H9 (cell line): ENCODE measurements around the gene SDHAF2. TPM values are rescaled to one million over a fixed set of nuclear protein-coding genes. Genes with fewer than 3 reads are reported as not detected.

Experiments
- DNase-seq: peaks from one replicate; pipeline ENCODE4 v3.0.0-alpha.2; 2017
- H2AFZ ChIP-seq: one replicate; pipeline ENCODE4 v1.6.1; 2013; ENCODE audit warnings: mild to moderate bottlenecking, low read length, control low read depth, moderate library complexity
- H2AK5ac ChIP-seq: 2 replicates; pipeline ENCODE4 v1.6.1; 2013; ENCODE audit warnings: low read length, control low read depth, mixed read lengths; ENCODE audit not compliant: insufficient read length
- H2BK120ac ChIP-seq: one replicate; pipeline ENCODE4 v1.6.1; 2013; ENCODE audit warnings: low read depth, mild to moderate bottlenecking, low read length, control low read depth, inconsistent platforms; ENCODE audit not compliant: poor library complexity, severe bottlenecking
- H2BK12ac ChIP-seq: 2 replicates; pipeline ENCODE4 v1.6.1; 2013; ENCODE audit warnings: low read length, control low read depth, mixed read lengths, low read depth; ENCODE audit not compliant: insufficient read length
- H2BK15ac ChIP-seq: 2 replicates; pipeline ENCODE4 v1.6.1; 2013; ENCODE audit warnings: low read depth, low read length, control low read depth
- H2BK20ac ChIP-seq: one replicate; pipeline ENCODE4 v1.6.1; 2013; ENCODE audit warnings: low read depth, mild to moderate bottlenecking, low read length, control low read depth, inconsistent platforms; ENCODE audit not compliant: poor library complexity, severe bottlenecking
- H2BK5ac ChIP-seq: 2 replicates; pipeline ENCODE4 v1.6.1; 2013; ENCODE audit warnings: low read length, control low read depth, mixed read lengths; ENCODE audit not compliant: insufficient read length
- H3K14ac ChIP-seq: 2 replicates; pipeline ENCODE4 v1.6.1; 2013; ENCODE audit warnings: low read length, control low read depth; ENCODE audit not compliant: insufficient read depth
- H3K18ac ChIP-seq: 2 replicates; pipeline ENCODE4 v1.6.1; 2013; ENCODE audit warnings: low read depth, mild to moderate bottlenecking, mixed read lengths, low read length, control low read depth; ENCODE audit not compliant: insufficient read length
- H3K23ac ChIP-seq: 2 replicates; pipeline ENCODE4 v1.6.1; 2013; ENCODE audit warnings: low read length, control low read depth, mixed read lengths, low read depth; ENCODE audit not compliant: insufficient read length
- H3K23me2 ChIP-seq: 2 replicates; pipeline ENCODE4 v1.6.1; 2013; ENCODE audit warnings: low read depth, mild to moderate bottlenecking, mixed read lengths, low read length, control low read depth; ENCODE audit not compliant: insufficient read length, poor library complexity, severe bottlenecking
- H3K27ac ChIP-seq: 2 replicates; pipeline ENCODE4 v1.5.1; 2013; ENCODE audit warnings: low read length, control low read depth, mixed read lengths, low read depth; ENCODE audit not compliant: insufficient read length
- H3K27me3 ChIP-seq: 2 replicates; pipeline ENCODE4 v1.6.1; 2013; ENCODE audit warnings: low read length, control low read depth, inconsistent platforms; ENCODE audit not compliant: insufficient read depth
- H3K4ac ChIP-seq: 2 replicates; pipeline ENCODE4 v1.6.1; 2013; ENCODE audit warnings: low read depth, mild to moderate bottlenecking, control low read depth, inconsistent platforms, low read length, moderate library complexity
- H3K4me1 ChIP-seq: 2 replicates; pipeline ENCODE4 v1.6.1; 2013; ENCODE audit warnings: low read length, control low read depth, inconsistent platforms; ENCODE audit not compliant: insufficient read depth
- H3K4me2 ChIP-seq: 2 replicates; pipeline ENCODE4 v1.6.1; 2013; ENCODE audit warnings: low read length, control low read depth, mixed read lengths; ENCODE audit not compliant: insufficient read length, insufficient read depth
- H3K56ac ChIP-seq: 2 replicates; pipeline ENCODE4 v1.6.1; 2013; ENCODE audit warnings: low read depth, mild to moderate bottlenecking, mixed read lengths, low read length, control low read depth; ENCODE audit not compliant: insufficient read length
- H3K79me1 ChIP-seq: 2 replicates; pipeline ENCODE4 v1.6.1; 2013; ENCODE audit warnings: low read depth, mild to moderate bottlenecking, moderate library complexity, low read length, control low read depth, inconsistent platforms; ENCODE audit not compliant: insufficient read depth, poor library complexity, severe bottlenecking
- H3K79me2 ChIP-seq: 2 replicates; pipeline ENCODE4 v1.6.1; 2013; ENCODE audit warnings: low read length, control low read depth, inconsistent platforms; ENCODE audit not compliant: insufficient read depth
- H3K9ac ChIP-seq: 2 replicates; pipeline ENCODE4 v1.6.1; 2013; ENCODE audit warnings: low read length, control low read depth, mixed read lengths; ENCODE audit not compliant: insufficient read length; ENCODE audit errors: extremely low read depth
- H3K9me3 ChIP-seq: one replicate; pipeline ENCODE4 v1.6.1; 2013; ENCODE audit warnings: low read depth, low read length, inconsistent platforms; ENCODE audit not compliant: control insufficient read depth
- H3T11ph ChIP-seq: one replicate; pipeline ENCODE4 v1.6.1; 2013; ENCODE audit warnings: mild to moderate bottlenecking, low read length, control low read depth, inconsistent platforms
- H4K20me1 ChIP-seq: one replicate; pipeline ENCODE4 v1.6.1; 2013; ENCODE audit not compliant: control insufficient read depth, insufficient read length, insufficient read depth
- H4K5ac ChIP-seq: 2 replicates; pipeline ENCODE4 v1.6.1; 2013; ENCODE audit warnings: low read depth, mild to moderate bottlenecking, mixed read lengths, low read length, control low read depth; ENCODE audit not compliant: insufficient read length
- H4K8ac ChIP-seq: replicated peaks from 2 replicates; pipeline ENCODE4 v1.6.1; 2013; ENCODE audit warnings: low read length, control low read depth, mixed read lengths, low read depth; ENCODE audit not compliant: insufficient read length
- H4K91ac ChIP-seq: 2 replicates; pipeline ENCODE4 v1.6.1; 2013; ENCODE audit warnings: low read depth, mild to moderate bottlenecking, moderate library complexity, mixed read lengths, low read length, control low read depth; ENCODE audit not compliant: insufficient read length
- H3K27ac Mint-ChIP-seq, 3 experiments: 2 replicates in 2 of 3; 3 replicates in 1 of 3; pipeline ENCODE4 v1.8.0; 2020 to 2021; ENCODE audit warnings: mixed read lengths in 3 of 3, mild to moderate bottlenecking in 1 of 3, moderate library complexity in 1 of 3
- H3K27me3 Mint-ChIP-seq: 2 replicates; pipeline ENCODE4 v1.8.0; 2021; ENCODE audit warnings: low read depth, mild to moderate bottlenecking, moderate library complexity, mixed read lengths
- H3K36me3 Mint-ChIP-seq, 3 experiments: 2 replicates in 2 of 3; 3 replicates in 1 of 3; pipeline ENCODE4 v1.8.0; 2020 to 2021; ENCODE audit warnings: low read depth in 3 of 3, mixed read lengths in 3 of 3; ENCODE audit not compliant: insufficient read depth in 1 of 3
- H3K4me1 Mint-ChIP-seq, 2 experiments: 2 replicates each; pipeline ENCODE4 v1.8.0; 2020; ENCODE audit warnings: mixed read lengths in 2 of 2
- H3K4me3 Mint-ChIP-seq, 2 experiments: 2 replicates in 1 of 2; 3 replicates in 1 of 2; pipeline ENCODE4 v1.8.0; 2020 to 2021; ENCODE audit warnings: mild to moderate bottlenecking in 2 of 2, mixed read lengths in 2 of 2, moderate library complexity in 1 of 2
- H3K9me3 Mint-ChIP-seq, 2 experiments: 2 replicates in 1 of 2; 3 replicates in 1 of 2; pipeline ENCODE4 v1.8.0; 2020; ENCODE audit warnings: mild to moderate bottlenecking in 2 of 2, mixed read lengths in 2 of 2, moderate library complexity in 1 of 2
- CTCF ChIP-seq: fragments of 200-600 bp; sonication (generic); conservative IDR thresholded peaks from 3 replicates; pipeline ENCODE4 v1.8.0; 2021; ENCODE audit warnings: antibody characterized with exemption, mild to moderate bottlenecking
- WGBS: extraction: QIAGEN DNeasy Blood & Tissue Kit; methylation state at CpG from one replicate; pipeline ENCODE4 v1.1.7; 2013; ENCODE audit warnings: missing lambda C conversion rate, low lambda C conversion rate, mixed read lengths; ENCODE audit not compliant: insufficient read length; ENCODE audit errors: extremely low coverage; 5-methylcytosine and 5-hydroxymethylcytosine counted together
- total RNA-seq: library from RNA; stranded (reverse); gene quantifications from 2 replicates; pipeline ENCODE4 v1.2.1, GENCODE V29; 2021

Gene SDHAF2
- total RNA-seq, 1 experiment from 2014 or later, result 41.8 TPM

- no peak overlapping the region for H3K14ac ChIP-seq
- no peak overlapping the region for H4K8ac ChIP-seq
- H2BK5ac ChIP-seq, result no peak overlapping the region
- H2BK120ac ChIP-seq, result no peak overlapping the region
- no peak overlapping the region for H3K56ac ChIP-seq
- no peaks in the 10 kb centered on the region for H3K79me2 ChIP-seq
- no peak overlapping the region for H2BK15ac ChIP-seq
- H3K36me3 Mint-ChIP-seq, result peaks cover 0 to 9% (median 7%) of the 10 kb centered on the region in 3 experiments; a peak in 3 of 7 replicates
- DNase-seq, result no peak
- no peaks in the 10 kb centered on the region for H3K23me2 ChIP-seq
- no peak overlapping the region for H3T11ph ChIP-seq
- H3K9ac ChIP-seq, result no peak overlapping the region
- no peak overlapping the region for H2AK5ac ChIP-seq
- H2BK20ac ChIP-seq, result no peak overlapping the region
- no peaks in the 10 kb centered on the region for H3K9me3 ChIP-seq
- no peaks in the 10 kb centered on the region; the same call in 1 of the 2 replicates for H3K27me3 Mint-ChIP-seq
- H3K27me3 ChIP-seq, result no peaks in the 10 kb centered on the region
- H3K79me1 ChIP-seq, result no peaks in the 10 kb centered on the region
- H2AFZ ChIP-seq, result no peak overlapping the region
- no CpG with 5 or more reads among the region's 5 CpGs for WGBS
- no peak overlapping the region for H4K91ac ChIP-seq
- H2BK12ac ChIP-seq, result no peak overlapping the region
- no peak overlapping the region for H3K4ac ChIP-seq
- H4K5ac ChIP-seq, result no peak overlapping the region
- TF ChIP-seq CTCF, result no peak
- H3K23ac ChIP-seq, result no peak overlapping the region
- no peak overlapping the region for H3K27ac ChIP-seq
- no peak overlapping the region for H3K18ac ChIP-seq
- H3K27ac Mint-ChIP-seq, result peak overlapping the region in 2 of 3 experiments; percentile 64 to 74; a peak in 4 of 7 replicates
- peaks cover 4 to 7% of the 10 kb centered on the region in 2 experiments; a peak in 3 of 4 replicates for H3K4me1 Mint-ChIP-seq
- no peaks in the 10 kb centered on the region for H3K9me3 Mint-ChIP-seq
- H3K4me1 ChIP-seq, result no peaks in the 10 kb centered on the region
- no peaks in the 10 kb centered on the region for H4K20me1 ChIP-seq
- H3K4me3 Mint-ChIP-seq, result no peak overlapping the region
- H3K4me2 ChIP-seq, result no peak overlapping the region
These were observed 42.9 kb downstream of the SDHAF2 start for GRCh38 chr11:61472868-61473267.
